HFFc6 (cell line): ENCODE measurements around the gene LEFTY2. TPM values are rescaled to one million over a fixed set of nuclear protein-coding genes. Genes with fewer than 3 reads are reported as not detected.
"Not testable (repeated sequence)": the region's sequence is repeated elsewhere in the genome, so short reads cannot be mapped to it uniquely, and the experiment has no call there.

Experiments used
- DNase-seq: peaks from one replicate; pipeline ENCODE4 v3.0.0-alpha.2; 2018
- H3K27ac Mint-ChIP-seq: 2 replicates; pipeline ENCODE4 v1.8.0; 2020; ENCODE audit warnings: mild to moderate bottlenecking, mixed read lengths
- H3K27me3 Mint-ChIP-seq: 2 replicates; pipeline ENCODE4 v1.8.0; 2021; ENCODE audit warnings: mild to moderate bottlenecking, moderate library complexity, mixed read lengths; ENCODE audit not compliant: insufficient read depth
- H3K36me3 Mint-ChIP-seq: 2 replicates; pipeline ENCODE4 v1.8.0; 2021; ENCODE audit warnings: low read depth, mixed read lengths
- H3K4me1 Mint-ChIP-seq: 2 replicates; pipeline ENCODE4 v1.8.0; 2020; ENCODE audit warnings: low read depth, mixed read lengths
- H3K4me3 Mint-ChIP-seq: 2 replicates; pipeline ENCODE4 v1.8.0; 2020; ENCODE audit warnings: mild to moderate bottlenecking, moderate library complexity, mixed read lengths
- H3K9me3 Mint-ChIP-seq: 2 replicates; pipeline ENCODE4 v1.8.0; 2020; ENCODE audit warnings: mild to moderate bottlenecking, mixed read lengths
- total RNA-seq, 6 experiments: library from RNA; stranded (reverse); fragmentation: NEBNext Ultra II Directional; extraction: Animal tissue kit (Norgen Biotek cat#: 25700); gene quantifications; 2 replicates in 1 of 6; 3 replicates in 5 of 6; pipeline ENCODE4 v1.2.3, GENCODE V29; 2021
- TF ChIP-seq, protein P1 (sequence below): fragments of 200-600 bp; sonication (generic); IDR thresholded peaks from 2 replicates; pipeline ENCODE4 v1.5.0; 2021; ENCODE audit warnings: antibody characterized with exemption, mild to moderate bottlenecking

The LEFTY2 gene
- total RNA-seq, 6 experiments from 2014 or later, result not detected

DNA sequence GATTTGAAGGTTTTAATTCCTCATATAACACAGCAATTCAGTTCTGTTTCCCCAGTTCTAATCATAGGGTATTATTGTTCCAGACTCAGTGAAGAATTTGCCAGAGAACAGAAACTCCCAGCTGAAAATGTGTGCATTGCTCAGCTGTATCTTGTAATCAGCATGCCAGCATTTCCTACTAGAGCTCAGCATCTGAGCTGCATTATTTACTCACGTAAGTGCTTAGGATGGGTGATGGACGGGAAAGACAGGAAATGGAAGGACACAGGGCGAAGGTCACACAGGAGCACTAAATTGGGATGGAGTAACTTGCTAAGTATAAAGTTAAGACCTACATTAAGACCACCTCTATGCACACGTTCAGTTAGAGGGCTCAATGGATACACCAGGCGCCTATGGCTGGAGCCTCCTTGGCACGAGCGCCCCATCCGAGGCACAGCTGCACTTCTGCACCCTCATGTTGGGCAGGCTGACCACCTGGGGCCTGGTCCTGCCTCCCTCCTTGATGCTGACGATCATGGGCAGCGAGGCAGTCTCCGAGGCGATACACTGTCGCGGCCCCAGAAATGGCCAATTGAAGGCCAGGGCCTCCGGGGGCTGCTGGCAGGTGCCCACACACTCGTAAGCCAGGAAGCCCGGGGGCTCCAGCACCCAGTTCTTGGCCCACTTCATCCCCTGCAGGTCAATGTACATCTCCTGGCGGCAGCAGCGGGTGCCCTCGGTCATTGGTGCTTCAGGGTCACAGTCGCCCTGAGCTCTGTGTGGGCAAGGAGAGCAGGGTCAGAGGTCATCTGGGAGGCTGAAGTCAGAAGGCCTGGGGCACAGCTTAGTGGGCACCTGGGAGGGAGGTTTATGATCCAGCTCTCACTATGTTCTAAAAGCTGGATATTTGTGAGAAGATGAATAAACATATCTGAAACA, 3.7 kb downstream of the LEFTY2 start:
- no peak overlapping the region for H3K27ac Mint-ChIP-seq
- peaks cover 6% of the 10 kb centered on the region; the same call in 1 of the 2 replicates for H3K4me1 Mint-ChIP-seq
- H3K4me3 Mint-ChIP-seq, result no peak overlapping the region
- H3K36me3 Mint-ChIP-seq, result no peaks in the 10 kb centered on the region
- TF ChIP-seq, protein P1, sequence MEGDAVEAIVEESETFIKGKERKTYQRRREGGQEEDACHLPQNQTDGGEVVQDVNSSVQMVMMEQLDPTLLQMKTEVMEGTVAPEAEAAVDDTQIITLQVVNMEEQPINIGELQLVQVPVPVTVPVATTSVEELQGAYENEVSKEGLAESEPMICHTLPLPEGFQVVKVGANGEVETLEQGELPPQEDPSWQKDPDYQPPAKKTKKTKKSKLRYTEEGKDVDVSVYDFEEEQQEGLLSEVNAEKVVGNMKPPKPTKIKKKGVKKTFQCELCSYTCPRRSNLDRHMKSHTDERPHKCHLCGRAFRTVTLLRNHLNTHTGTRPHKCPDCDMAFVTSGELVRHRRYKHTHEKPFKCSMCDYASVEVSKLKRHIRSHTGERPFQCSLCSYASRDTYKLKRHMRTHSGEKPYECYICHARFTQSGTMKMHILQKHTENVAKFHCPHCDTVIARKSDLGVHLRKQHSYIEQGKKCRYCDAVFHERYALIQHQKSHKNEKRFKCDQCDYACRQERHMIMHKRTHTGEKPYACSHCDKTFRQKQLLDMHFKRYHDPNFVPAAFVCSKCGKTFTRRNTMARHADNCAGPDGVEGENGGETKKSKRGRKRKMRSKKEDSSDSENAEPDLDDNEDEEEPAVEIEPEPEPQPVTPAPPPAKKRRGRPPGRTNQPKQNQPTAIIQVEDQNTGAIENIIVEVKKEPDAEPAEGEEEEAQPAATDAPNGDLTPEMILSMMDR, result no peak
- H3K9me3 Mint-ChIP-seq, result no peaks in the 10 kb centered on the region
- no peaks in the 10 kb centered on the region; the same call in 1 of the 2 replicates for H3K27me3 Mint-ChIP-seq
- DNase-seq, result no peak

DNA sequence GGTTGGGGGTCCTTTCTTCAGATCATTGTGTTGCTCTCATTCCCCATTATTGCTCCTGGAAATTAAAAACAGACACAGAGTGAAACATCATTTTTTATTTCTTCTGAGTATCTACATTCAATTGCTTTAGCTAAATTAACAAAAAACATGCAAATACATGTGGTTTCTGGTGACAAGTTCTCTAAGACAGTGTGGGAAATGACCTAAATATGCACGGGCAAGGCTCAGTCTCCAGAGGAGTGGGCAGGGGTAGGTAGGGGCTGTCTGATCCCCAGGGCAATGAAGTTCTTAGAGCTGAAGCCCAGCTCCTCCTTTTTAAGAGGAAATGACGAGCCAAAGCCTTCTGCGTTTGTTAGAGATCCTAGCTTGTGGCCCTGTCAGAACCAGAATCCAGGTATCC, 4.5 kb downstream of the LEFTY2 start:
- Mint-ChIP-seq H3K4me1 (peaks cover 6% of the 10 kb centered on the region; the same call in 1 of the 2 replicates), H3K36me3 (no peaks in the 10 kb centered on the region), H3K27ac (no peak overlapping the region), H3K27me3 (no peaks in the 10 kb centered on the region; the same call in 1 of the 2 replicates), H3K4me3 (no peak overlapping the region), H3K9me3 (no peaks in the 10 kb centered on the region)
- DNase-seq, result no peak
- TF ChIP-seq, protein P1, result no peak

DNA sequence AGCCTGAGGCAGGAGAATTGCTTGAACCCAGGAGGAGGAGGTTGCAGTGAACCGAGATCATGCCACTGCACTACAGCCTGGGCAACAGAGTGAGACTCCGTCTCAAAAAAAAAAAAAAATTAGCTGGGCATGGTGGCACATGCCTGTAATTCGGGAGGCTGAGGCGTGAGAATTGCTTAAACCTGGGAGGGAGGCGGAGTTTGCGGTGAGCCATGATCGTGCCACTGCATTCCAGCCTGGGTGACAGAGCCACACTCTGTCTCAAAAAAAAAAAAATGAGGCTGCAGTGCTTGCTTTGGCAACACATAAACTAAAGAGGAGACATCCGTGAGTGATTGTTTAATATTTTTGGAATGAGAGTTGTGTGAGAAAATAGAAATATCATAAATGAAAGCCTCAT, 4.9 kb downstream of the LEFTY2 start:
- H3K36me3 Mint-ChIP-seq, H3K27ac Mint-ChIP-seq, DNase-seq, H3K9me3 Mint-ChIP-seq, H3K4me1 Mint-ChIP-seq, H3K27me3 Mint-ChIP-seq, H3K4me3 Mint-ChIP-seq: not testable (repeated sequence)

GRCh38 chr1:225934711-225935110, 6.3 kb downstream of the LEFTY2 start:
- H3K36me3 Mint-ChIP-seq, result no peaks in the 10 kb centered on the region
- H3K27me3 Mint-ChIP-seq, result no peaks in the 10 kb centered on the region
- no peak for DNase-seq
- no peaks in the 10 kb centered on the region for H3K9me3 Mint-ChIP-seq
- TF ChIP-seq, protein P1, result no peak
- H3K4me1 Mint-ChIP-seq, result peaks cover 6% of the 10 kb centered on the region; the same call in 1 of the 2 replicates
- H3K27ac Mint-ChIP-seq, result no peak overlapping the region
- H3K4me3 Mint-ChIP-seq, result no peak overlapping the region

DNA sequence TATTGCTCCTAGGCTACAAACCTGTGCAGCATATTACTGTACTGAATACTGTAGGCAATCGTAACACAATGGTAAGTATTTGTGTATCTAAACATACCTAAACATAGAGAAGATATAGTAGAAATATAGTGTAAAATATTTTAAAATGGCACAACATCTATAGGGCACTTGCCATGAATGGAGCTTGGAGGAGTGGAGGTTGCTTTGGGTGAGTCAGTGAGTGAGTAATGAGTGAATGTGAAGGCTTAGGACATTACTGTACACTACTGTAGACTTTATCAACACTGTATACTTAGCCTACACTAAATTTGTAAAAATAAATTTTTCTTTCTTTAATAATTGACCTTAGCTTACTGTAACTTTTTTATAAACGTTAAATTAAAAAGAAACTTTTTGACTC, 7.9 kb downstream of the LEFTY2 start:
- no peak overlapping the region for H3K27ac Mint-ChIP-seq
- TF ChIP-seq, protein P1, result no peak
- H3K27me3 Mint-ChIP-seq, result no peaks in the 10 kb centered on the region; the same call in 1 of the 2 replicates
- no peaks in the 10 kb centered on the region for H3K36me3 Mint-ChIP-seq
- peak; percentile 68 for DNase-seq
- H3K4me3 Mint-ChIP-seq, result no peak overlapping the region
- no peaks in the 10 kb centered on the region for H3K9me3 Mint-ChIP-seq
- H3K4me1 Mint-ChIP-seq, result peaks cover 6% of the 10 kb centered on the region; the same call in 1 of the 2 replicates
